Skeletal muscle cell (primary cell): ENCODE results near the gene TRABD2B.

Experiments used
- DNase-seq: peaks from one replicate; pipeline ENCODE4 v3.0.0-alpha.2; 2010; ENCODE audit warnings: low read depth
- H3K4me3 ChIP-seq: 2 replicates; pipeline ENCODE4 v1.5.1; 2011; ENCODE audit warnings: low read depth, mild to moderate bottlenecking, control low read depth, low read length, moderate library complexity

Gene TRABD2B

DNA sequence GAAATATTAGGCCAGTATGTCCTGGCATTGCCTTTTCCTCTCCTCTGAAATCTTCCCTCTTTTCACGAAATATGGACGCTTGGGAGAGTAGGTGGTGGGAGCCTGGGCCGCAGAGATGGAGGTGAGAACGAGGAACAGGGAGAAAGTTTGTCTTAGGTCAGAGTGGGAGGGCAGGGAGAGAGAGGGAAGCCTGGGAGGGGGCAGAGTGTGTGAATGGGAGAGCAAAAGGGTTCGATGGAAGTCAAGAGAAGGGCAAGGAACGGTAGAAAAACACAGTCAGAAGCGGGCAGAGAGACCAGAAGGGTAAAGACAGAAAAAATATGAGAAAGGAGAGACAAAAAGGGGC is 1.2 kb downstream of the TRABD2B start:
- H3K4me3 ChIP-seq = peak overlapping the region; percentile 52
- DNase-seq = no peak

DNA sequence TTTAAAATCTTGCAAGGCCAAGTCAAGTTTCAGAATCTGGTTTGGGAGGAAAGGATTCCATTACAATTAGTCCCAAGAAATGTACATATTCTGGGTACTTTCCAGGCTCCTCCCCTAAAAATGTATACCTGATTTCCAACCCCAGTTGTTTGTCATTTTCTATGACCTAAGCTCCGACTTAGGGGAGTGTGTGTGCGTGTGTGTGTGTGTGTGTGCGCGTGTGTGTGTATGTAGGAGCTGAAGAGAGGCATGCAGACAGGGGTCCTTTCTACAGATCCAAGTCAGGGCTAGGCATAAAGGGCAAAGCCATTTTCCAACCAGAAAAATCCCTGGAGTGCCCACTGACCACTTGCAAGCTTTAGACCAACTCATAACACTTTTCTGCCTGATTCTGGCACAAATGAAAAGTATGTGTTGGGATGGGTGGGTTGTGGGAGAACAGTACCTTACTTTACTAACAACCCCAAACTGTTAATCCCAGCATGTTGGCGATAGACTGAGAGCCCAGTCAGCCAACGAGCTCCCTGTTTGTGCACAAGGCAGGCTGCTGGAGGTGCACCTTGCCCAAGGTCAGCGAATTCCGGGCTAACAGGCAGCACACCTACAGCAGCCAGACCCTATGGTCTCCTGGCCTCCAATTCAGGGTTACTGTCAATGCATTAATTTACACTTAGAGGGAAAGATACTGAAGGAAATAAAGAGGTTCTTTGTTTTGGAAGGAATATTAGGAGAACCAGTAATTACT is 1.7 kb downstream of the TRABD2B start:
- no peak overlapping the region for H3K4me3 ChIP-seq
- DNase-seq = no peak

DNA sequence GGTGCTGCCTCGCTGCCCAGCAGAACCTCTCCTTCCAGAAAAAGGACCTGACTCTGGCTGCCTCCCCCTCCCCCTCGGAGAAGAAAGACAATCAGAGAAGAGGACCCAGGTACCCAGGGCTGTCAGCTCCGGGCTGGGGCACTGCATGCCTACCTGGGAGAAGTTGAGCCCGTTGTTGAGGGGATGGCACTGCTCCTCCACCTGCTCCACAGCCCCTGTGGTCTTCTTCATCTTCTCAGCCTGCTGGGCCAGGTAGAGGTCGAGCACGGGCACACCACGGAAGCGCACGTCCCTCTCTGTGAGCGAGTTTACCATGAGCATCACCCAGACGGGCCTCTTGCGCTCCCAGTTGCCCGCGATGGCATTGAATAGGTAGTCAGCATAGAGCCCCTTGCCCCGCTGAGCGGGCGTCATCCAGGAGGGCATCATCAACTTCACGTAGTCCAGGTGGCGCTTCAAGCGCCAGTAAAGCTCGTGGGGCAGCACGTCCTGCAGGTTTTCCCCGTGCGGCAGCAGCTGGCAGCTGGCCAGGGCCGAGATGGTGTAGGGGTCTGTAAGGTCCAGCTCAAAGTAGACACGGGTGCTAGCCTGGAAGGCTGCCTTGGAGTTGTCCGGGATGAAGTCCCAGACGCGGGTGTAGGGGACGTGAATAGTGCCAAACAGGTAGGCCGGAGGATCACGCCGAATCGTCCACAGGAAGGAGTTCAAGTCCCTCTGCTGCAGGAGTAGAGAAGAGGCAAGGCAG is 3.1 kb downstream of the TRABD2B start:
- H3K4me3 ChIP-seq = no peak overlapping the region
- no peak for DNase-seq

DNA sequence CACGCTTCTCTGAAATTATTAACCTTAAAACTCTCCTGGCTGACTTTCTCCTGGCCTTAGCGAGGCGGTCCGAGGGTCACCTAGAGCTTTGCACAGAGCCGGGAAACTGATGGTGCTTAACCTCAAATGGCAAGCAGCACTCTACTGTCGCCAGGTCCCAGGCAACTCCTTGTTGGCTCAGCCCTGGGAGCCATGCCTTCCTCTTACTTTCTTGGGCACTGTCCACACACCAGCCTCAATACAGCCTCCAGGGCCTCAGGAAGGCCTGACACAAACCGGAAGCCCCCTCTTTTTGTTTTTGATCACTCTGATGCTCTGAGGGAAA is 3.8 kb downstream of the TRABD2B start:
- H3K4me3 ChIP-seq = no peak overlapping the region
- no peak for DNase-seq

DNA sequence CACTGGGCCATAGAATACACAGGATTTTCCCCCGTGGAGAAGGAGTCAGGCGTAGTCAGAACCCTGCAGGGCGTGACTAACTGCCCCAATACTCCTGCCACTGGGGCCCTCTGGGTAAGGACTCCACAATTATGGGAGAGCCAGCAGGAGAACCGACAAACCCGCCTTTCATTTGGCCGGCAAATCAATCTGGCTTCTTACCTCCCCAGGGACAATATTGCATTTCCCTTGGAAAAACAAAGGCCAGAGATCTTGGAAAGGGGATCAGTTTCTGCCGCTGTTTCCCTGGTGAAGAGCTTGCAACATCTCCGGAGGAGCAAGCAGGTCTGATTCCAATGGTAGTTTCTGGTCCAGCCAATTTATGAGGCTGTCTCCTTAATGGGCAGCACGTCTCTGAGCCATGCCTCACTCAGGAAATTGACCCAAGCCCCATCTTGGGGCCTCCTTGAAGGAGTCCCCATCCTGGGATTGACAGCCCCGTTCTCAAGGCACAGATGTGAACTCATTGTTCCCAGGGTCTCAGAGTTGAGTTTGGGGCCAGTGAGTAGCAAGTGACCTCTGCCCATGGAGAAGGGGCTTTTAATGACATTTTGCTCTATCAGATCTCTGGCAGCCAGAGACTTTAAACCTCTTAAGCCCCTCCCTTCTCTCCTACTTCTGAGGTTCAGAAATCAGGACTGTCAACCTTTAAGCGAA is 4.3 kb downstream of the TRABD2B start:
- peak; percentile 62 for DNase-seq
- no peak overlapping the region for H3K4me3 ChIP-seq

DNA sequence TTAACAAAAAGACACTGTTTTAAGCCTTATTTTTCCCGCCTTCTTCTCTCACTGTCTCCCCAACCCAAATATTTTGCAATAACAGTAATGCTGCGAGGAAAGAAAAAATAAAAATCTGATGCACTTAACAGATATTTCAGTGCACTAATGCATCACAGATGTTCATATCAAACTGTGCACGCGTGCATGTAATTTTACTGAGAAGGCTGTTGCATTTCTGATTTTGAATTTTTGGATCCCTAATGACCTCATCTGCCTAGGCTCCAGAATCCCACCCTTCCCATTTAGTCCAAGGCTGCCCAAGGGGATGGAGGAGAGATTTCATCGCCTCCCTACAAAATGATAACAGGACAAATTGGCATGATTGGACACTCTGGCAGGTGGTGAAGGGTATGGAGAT is 5.5 kb downstream of the TRABD2B start:
- no peak for DNase-seq
- no peak overlapping the region for H3K4me3 ChIP-seq

DNA sequence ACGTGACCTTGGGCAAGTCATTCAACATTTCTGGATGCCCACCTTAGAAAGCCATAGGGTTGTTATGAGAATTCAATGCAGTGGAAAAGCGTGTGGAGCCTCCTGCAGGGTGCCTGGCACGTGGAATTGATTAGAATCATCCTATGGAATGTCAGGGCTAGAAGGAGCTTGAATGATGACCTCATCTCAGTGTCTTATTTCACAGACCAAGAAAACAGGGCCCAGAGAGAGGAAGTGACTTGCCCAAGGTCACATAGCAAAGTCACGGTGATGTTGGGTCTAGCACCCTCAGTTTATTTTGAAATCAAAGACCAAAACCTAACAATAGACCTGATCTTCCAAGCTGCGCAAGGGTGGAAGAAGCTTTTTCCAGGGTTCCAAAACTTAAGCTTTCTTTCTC is 6.0 kb downstream of the TRABD2B start:
- no peak overlapping the region for H3K4me3 ChIP-seq
- no peak for DNase-seq

DNA sequence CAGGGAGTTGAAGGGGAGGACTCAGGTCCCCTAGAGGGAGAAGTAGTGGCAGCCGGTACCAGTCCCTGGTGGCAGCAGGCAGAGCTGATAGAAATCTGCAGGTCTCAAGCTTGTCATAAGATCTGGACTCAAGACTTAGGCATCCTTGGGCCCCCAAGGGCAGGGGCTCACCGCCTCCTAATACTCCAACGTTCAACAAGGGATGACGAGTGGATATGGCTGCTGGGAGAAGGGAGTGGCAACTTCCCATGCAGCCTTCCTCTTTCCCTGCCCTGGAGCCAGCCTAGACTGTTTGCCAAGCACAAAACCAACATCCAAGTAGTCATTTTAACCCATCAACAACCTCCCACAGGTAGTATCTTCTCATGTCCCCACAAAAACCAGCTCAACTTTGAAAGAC is 6.9 kb downstream of the TRABD2B start:
- no peak for DNase-seq
- H3K4me3 ChIP-seq = no peak overlapping the region

DNA sequence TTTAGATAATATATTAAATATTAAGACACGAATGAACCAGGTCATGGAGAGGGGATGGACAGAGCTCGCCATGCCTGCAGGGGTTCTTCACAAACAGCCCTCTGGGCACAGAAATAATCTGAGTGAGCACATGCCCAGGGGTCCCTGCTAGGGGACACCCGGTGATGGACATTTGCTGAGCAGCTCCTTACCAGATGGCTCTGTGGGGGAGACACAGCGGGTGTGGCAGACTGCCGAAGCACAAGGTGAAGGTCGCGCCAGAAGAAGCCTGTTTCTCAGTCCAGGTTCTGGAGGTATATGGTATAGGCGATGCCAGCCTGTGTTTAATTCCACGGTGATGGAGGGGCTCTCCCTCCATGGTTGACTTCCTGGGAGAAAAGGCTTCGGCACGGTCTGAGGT is 9.6 kb downstream of the TRABD2B start:
- DNase-seq = no peak
- no peak overlapping the region for H3K4me3 ChIP-seq

DNA sequence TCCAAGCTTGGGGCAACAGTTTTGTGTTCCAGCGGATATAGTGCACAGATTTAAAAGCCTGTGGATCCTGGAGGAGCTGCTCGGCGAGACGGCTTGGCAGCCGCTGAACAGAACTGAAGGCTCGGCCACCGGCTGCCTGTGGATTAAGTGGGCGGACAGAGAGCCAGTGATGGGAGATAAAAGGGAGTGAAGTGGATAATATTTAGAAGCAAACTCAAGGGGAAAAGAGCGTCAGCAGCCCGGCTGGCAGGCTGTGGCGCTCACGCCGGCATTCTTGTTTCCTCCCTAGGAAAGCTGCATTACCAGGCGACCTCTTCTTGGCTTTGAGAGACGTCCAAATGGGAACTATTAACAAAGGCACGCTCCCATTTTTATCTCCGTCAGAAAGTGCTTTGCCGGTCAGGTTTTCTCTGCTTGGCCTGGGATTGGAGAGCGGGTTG is 10.4 kb downstream of the TRABD2B start:
- DNase-seq = no peak

DNA sequence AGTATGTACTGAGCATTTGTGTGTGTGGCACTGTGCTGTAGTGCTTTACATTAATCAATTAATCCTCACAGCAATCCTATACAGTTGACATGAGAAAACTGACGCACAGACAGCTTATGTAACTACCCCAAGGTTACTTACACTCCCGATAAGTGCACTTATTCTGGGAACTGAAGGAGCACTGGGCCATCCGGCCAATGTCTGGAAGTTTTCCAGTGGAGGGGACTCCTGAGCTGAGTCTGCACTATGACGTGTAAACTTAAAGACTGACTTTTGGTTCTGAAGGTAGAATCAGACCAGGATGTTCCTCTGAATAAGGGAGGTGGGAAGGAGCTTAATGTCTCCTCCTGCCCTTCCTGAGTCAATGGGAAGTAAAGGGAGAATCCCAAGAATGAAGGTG is 12.2 kb downstream of the TRABD2B start:
- no peak for DNase-seq

More for the DNA sequence above, 10.4 kb downstream of the TRABD2B start:
- H3K4me3 ChIP-seq = no peak overlapping the region

DNA sequence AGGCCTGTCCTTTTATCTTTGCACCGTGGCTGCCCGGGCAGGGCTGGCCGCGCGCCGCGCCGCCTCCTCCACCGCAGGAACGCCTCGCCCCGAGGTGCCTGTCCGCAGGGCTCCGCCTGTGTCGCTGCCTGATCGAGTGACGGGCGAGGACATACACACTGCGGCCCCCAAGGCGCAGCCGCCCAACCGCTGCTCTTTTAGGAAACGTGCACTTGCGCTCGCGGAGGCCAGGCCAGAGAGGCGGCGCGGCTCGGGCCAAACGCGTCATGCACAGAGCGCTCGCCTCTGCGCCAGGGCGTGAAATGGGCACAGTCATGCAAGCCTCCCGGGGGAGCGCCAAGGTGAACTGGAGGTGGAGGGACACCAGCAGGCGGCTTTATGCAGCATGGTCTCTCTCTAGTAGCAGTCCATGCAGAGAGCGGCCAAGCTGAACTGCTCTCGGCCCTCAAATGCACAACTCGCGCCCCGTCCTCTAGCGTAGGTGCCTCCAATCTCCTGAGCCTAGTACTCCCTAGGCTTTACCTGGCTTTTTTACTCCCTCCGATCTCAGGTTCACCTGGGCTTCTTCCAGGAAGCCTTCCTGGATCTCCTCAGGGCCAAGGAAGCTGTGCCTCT is 12.9 kb downstream of the TRABD2B start:
- no peak overlapping the region for H3K4me3 ChIP-seq
- no peak for DNase-seq

More for the DNA sequence above, 12.2 kb downstream of the TRABD2B start:
- no peak overlapping the region for H3K4me3 ChIP-seq

DNA sequence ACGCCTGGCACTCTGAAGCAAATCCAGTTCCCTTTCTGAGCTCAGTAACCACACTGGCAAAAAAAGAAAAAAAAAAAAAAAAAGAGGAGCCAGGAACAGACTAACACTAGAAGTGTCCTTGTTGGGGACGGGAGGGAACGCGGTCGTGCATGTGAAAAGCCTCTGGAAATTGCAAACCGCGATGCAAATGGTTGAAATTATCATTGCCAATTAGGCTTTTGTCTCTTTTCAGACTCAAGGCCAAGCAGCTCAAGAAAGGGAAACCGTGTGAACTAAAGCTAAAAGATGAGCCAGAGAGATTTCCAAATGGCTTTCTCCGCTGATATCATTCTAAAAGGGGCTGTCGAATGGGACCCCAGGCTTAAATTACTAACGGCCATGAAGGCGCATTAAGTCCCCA is 13.5 kb downstream of the TRABD2B start:
- H3K4me3 ChIP-seq = no peak overlapping the region
- DNase-seq = no peak

DNA sequence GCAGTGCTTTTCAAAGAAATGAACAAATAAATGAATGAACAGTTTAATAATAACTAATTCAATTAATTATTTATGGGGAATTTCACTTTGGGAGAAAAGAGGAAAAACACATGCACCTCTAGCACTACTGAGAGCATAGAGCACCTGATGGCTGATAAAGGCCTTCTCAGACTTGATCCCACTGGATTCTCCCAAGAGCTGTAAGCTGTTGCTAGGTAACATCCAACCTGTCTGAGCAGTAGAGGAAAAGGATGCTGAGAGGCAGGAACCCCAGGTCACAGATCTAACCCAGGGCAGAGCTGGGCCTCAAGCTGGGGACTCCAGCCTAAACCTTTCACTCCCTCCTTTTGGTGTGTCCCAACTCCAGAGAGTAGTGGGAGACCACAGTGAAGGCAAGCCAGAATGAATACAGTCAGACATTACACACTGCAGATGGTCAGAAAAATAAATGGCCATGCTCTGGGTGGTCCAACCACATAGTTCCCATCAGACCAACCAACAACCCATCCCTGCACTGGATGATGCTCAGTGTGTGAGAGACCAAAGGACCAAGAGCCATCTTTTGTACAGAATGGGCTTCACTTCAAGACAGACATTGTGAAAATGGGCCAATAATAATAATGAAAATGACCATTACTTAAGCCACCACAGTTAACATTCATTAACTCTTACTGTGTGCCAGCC is 15.4 kb downstream of the TRABD2B start:
- no peak for DNase-seq
- no peak overlapping the region for H3K4me3 ChIP-seq

DNA sequence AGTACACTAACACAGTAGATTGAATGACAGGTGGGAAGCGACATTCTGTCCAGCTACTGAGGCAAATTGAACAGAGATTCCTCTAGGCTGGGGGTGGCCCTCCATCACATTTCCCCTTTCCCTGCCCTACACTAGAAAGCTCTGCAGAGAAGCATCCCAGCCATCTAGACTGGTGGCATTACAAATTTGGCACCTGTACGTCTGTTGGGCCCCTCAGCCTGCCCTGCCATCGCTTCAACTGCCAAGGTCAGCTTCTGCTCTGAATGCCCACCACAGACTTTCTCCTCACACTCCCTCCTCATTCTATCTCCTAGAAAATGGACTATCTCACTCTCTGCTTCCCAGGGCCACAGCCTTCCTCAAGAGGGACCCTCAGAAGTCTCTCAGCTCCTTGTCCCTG is 16.7 kb downstream of the TRABD2B start:
- DNase-seq = no peak
- H3K4me3 ChIP-seq = no peak overlapping the region

DNA sequence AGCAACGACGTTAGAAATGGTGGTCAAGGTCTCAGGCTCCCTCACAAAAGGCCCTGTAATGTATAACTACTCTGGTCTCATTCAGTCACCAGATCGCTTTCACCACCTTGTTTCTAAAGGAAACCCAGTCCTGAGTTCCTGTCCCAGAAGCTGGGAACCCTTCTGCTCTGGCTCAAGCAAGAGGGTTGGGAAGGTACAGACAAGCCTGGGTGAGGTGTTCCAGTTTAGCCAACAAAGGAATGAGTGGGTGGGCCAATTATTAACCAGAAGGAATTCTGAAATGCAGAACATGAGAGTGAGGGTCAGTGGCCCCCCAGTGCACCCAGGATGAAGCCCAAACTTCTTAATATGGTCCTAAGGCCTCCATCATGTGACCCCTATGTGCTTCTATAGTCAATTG is 17.5 kb downstream of the TRABD2B start:
- H3K4me3 ChIP-seq = no peak overlapping the region
- no peak for DNase-seq

DNA sequence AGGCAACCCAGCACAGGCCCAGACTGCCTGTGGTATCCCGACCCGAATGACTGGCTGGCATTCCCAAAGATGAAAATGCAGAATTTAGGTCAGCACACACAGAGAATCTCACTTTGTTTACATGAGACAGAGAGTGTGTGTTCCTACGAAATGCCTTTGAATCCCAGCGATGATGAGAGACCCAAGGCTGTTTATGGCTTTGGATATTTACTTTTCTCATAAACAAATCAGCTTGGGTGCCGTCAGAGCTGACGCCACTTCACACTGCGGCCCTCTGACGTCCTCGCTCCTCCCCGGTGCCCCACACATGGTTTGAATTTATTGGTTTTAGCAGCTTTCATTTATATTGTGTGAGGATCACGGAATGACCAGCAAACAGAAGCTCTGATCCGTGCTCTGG is 18.7 kb downstream of the TRABD2B start:
- DNase-seq = no peak
- H3K4me3 ChIP-seq = no peak overlapping the region

DNA sequence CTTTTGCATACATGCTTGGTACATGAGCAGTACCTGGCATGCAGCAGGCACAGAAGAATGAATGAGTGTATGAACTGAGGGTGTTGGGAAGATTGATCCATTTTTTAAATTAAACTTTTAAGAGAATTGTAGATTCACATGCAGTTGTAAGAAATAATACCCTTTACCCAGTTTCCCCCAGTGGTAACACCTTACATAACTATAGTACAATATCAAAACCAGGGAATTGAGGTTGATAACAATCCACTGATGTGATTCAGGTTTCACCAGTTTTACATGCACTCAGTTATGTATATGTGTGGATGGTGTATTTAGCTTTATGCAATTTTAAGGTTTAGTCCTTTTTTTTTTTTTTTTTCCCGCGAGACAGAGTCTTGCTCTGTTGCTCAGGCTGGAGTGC is 20.5 kb downstream of the TRABD2B start:
- H3K4me3 ChIP-seq = no peak overlapping the region
- no peak for DNase-seq

DNA sequence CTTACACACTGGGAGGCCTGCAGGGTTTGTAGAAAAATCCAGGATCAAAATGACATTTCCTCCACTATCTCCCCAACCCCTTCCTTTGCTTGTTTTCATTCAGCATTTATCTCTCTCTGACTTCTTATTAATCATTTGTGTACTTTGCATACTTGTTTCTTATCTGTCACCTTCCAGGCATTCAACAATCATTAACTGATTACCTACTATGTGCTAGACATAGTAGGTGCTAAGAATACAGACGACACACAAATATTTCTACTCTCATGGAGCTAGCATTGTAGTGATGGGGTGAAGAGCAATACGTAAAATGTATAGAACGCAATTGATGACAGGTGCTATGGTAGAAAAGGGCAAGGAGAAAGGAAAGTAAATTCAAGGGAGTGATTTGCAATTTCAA is 20.9 kb downstream of the TRABD2B start:
- no peak for DNase-seq
- no peak overlapping the region for H3K4me3 ChIP-seq
